Measurements from ENCODE around the gene LIPN. TPM values are rescaled to one million over a fixed set of nuclear protein-coding genes. Genes with fewer than 3 reads are reported as not detected.

LIPN gene
- total RNA-seq, 1 donor from 2014 or later = not detected

- Mint-ChIP-seq H3K36me3 (ENCODE audit: low read depth) (no peaks in the 10 kb centered on the region), H3K4me1 (no peaks in the 10 kb centered on the region), H3K4me3 (no peak overlapping the region), H3K27me3 (ENCODE audit: low read depth) (no peaks in the 10 kb centered on the region), H3K9me3 (no peaks in the 10 kb centered on the region), H3K27ac (ENCODE audit: unreplicated experiment) (no peak overlapping the region)
- TF ChIP-seq CTCF (conservative IDR thresholded peaks at IDR 0.05) = no peak
- no peak for DNase-seq (ENCODE audit: low read depth, low spot score)
Measured at GRCh38 chr10:88803641-88804040, 43.8 kb downstream of the LIPN start.

GRCh38 chr10:88804083-88804812 lies 44.4 kb downstream of the LIPN start:
- no peak overlapping the region for H3K27ac Mint-ChIP-seq (ENCODE audit: unreplicated experiment)
- H3K36me3 Mint-ChIP-seq (ENCODE audit: low read depth) = no peaks in the 10 kb centered on the region
- H3K4me1 Mint-ChIP-seq = no peaks in the 10 kb centered on the region
- H3K27me3 Mint-ChIP-seq (ENCODE audit: low read depth) = no peaks in the 10 kb centered on the region
- no peak for TF ChIP-seq CTCF (conservative IDR thresholded peaks at IDR 0.05)
- no peak overlapping the region for H3K4me3 Mint-ChIP-seq
- H3K9me3 Mint-ChIP-seq = no peaks in the 10 kb centered on the region
- no peak for DNase-seq (ENCODE audit: low read depth, low spot score)

DNA sequence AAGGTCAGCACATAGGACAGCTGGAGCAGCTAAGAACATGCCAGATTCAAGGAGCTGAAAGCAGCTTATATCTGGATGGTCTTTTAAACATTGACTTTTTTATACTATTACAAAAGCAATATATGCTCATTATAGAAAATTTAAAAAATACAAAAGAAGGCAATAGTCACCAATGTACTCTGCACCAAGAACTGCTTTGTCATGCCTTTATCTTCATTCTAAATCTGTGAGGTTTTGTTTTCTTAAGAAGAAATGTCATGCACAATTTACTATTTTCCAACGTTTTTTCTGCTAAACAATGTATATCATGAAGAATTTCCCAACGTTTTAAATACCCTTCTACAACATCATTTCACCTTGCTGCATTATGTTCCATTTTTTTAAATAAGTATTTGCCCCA lies 45.5 kb downstream of the LIPN start:
- H3K4me3 Mint-ChIP-seq = no peak overlapping the region
- H3K27me3 Mint-ChIP-seq (ENCODE audit: low read depth) = peaks cover 3% of the 10 kb centered on the region
- H3K27ac Mint-ChIP-seq (ENCODE audit: unreplicated experiment) = no peak overlapping the region
- H3K4me1 Mint-ChIP-seq = no peaks in the 10 kb centered on the region
- H3K36me3 Mint-ChIP-seq (ENCODE audit: low read depth) = no peaks in the 10 kb centered on the region
- no peak for TF ChIP-seq CTCF (conservative IDR thresholded peaks at IDR 0.05)
- DNase-seq (ENCODE audit: low read depth, low spot score) = no peak
- H3K9me3 Mint-ChIP-seq = no peaks in the 10 kb centered on the region

- no peak for DNase-seq (ENCODE audit: low read depth, low spot score)
- no peaks in the 10 kb centered on the region for H3K36me3 Mint-ChIP-seq (ENCODE audit: low read depth)
- H3K4me3 Mint-ChIP-seq = no peak overlapping the region
- no peak for TF ChIP-seq CTCF (conservative IDR thresholded peaks at IDR 0.05)
- peaks cover 7% of the 10 kb centered on the region for H3K27me3 Mint-ChIP-seq (ENCODE audit: low read depth)
- no peak overlapping the region for H3K27ac Mint-ChIP-seq (ENCODE audit: unreplicated experiment)
- H3K9me3 Mint-ChIP-seq = no peaks in the 10 kb centered on the region
- no peaks in the 10 kb centered on the region for H3K4me1 Mint-ChIP-seq
Measured at GRCh38 chr10:88805924-88806323, 46.1 kb downstream of the LIPN start.

- TF ChIP-seq CTCF (conservative IDR thresholded peaks at IDR 0.05) = no peak
- H3K27me3 Mint-ChIP-seq (ENCODE audit: low read depth) = peaks cover 15% of the 10 kb centered on the region
- H3K4me3 Mint-ChIP-seq = no peak overlapping the region
- H3K4me1 Mint-ChIP-seq = no peaks in the 10 kb centered on the region
- DNase-seq (ENCODE audit: low read depth, low spot score) = no peak
- no peak overlapping the region for H3K27ac Mint-ChIP-seq (ENCODE audit: unreplicated experiment)
- H3K9me3 Mint-ChIP-seq = no peaks in the 10 kb centered on the region
- H3K36me3 Mint-ChIP-seq (ENCODE audit: low read depth) = no peaks in the 10 kb centered on the region
Measured at GRCh38 chr10:88809621-88810020, 49.8 kb downstream of the LIPN start.
